HL-60/S4 (cell line): ENCODE measurements around the gene ENKUR.
"Not testable (repeated sequence)": the region's sequence is repeated elsewhere in the genome, so short reads cannot be mapped to it uniquely, and the experiment has no call there.

Experiments used
- in situ Hi-C: fragments of 300-500 bp; cut with MboI; formaldehyde crosslinking; loops from 2 replicates; pipeline ENCODE4 v1.14.3; 2022; ENCODE audit warnings: low sequenced_read_pairs

The ENKUR gene

GRCh38 chr10:24979685-24980084 lies 36.3 kb downstream of the ENKUR start:
- in situ Hi-C loops = no loop called here

- in situ Hi-C loops = no loop called here
Measured at GRCh38 chr10:24974976-24975375, 41.0 kb downstream of the ENKUR start.

GRCh38 chr10:24973163-24973562 lies 42.8 kb downstream of the ENKUR start:
- in situ Hi-C loops = no loop called here

- in situ Hi-C loops = no loop called here
Measured at GRCh38 chr10:24971374-24971773, 44.6 kb downstream of the ENKUR start.

GRCh38 chr10:24969841-24970281 lies 46.1 kb downstream of the ENKUR start:
- in situ Hi-C loops = no loop called here

- in situ Hi-C loops = not testable (repeated sequence)
Measured at GRCh38 chr10:24968951-24969350, 47.0 kb downstream of the ENKUR start.

GRCh38 chr10:24968349-24968748 lies 47.6 kb downstream of the ENKUR start:
- in situ Hi-C loops = no loop called here

GRCh38 chr10:24966962-24967481 lies 48.9 kb downstream of the ENKUR start:
- in situ Hi-C loops = no loop called here

GRCh38 chr10:24965051-24965450 lies 50.9 kb downstream of the ENKUR start:
- in situ Hi-C loops = no loop called here

- in situ Hi-C loops = no loop called here
Measured at GRCh38 chr10:24963521-24964041, 52.4 kb downstream of the ENKUR start.

- in situ Hi-C loops = no loop called here
Measured at GRCh38 chr10:24962995-24963394, 53.0 kb downstream of the ENKUR start.

- in situ Hi-C loops = no loop called here
Measured at GRCh38 chr10:24961582-24961981, 54.4 kb downstream of the ENKUR start.

GRCh38 chr10:24959382-24959730 lies 56.6 kb downstream of the ENKUR start:
- in situ Hi-C loops = no loop called here

GRCh38 chr10:24958721-24959381 lies 57.1 kb downstream of the ENKUR start:
- in situ Hi-C loops = no loop called here

GRCh38 chr10:24958091-24958720 lies 57.8 kb downstream of the ENKUR start:
- in situ Hi-C loops = no loop called here

GRCh38 chr10:24957624-24958051 lies 58.3 kb downstream of the ENKUR start:
- in situ Hi-C loops = not testable (repeated sequence)

GRCh38 chr10:24953675-24954074 lies 62.3 kb downstream of the ENKUR start:
- in situ Hi-C loops = no loop called here

GRCh38 chr10:24952707-24953645 lies 63.0 kb downstream of the ENKUR start:
- in situ Hi-C loops = no loop called here

GRCh38 chr10:24952143-24952706 lies 63.7 kb downstream of the ENKUR start, which contains the start of gene PRTFDC1:
Gene PRTFDC1 (minus strand): TSS chr10:24952606. CDS start chr10:24952575, 31 bp downstream.
- in situ Hi-C loops = no loop called here
